ENCODE data around the gene EDC4.
A peak's percentile ranks its signal among the peaks of the same experiment; 100 is the strongest.

Gene EDC4, protein sequence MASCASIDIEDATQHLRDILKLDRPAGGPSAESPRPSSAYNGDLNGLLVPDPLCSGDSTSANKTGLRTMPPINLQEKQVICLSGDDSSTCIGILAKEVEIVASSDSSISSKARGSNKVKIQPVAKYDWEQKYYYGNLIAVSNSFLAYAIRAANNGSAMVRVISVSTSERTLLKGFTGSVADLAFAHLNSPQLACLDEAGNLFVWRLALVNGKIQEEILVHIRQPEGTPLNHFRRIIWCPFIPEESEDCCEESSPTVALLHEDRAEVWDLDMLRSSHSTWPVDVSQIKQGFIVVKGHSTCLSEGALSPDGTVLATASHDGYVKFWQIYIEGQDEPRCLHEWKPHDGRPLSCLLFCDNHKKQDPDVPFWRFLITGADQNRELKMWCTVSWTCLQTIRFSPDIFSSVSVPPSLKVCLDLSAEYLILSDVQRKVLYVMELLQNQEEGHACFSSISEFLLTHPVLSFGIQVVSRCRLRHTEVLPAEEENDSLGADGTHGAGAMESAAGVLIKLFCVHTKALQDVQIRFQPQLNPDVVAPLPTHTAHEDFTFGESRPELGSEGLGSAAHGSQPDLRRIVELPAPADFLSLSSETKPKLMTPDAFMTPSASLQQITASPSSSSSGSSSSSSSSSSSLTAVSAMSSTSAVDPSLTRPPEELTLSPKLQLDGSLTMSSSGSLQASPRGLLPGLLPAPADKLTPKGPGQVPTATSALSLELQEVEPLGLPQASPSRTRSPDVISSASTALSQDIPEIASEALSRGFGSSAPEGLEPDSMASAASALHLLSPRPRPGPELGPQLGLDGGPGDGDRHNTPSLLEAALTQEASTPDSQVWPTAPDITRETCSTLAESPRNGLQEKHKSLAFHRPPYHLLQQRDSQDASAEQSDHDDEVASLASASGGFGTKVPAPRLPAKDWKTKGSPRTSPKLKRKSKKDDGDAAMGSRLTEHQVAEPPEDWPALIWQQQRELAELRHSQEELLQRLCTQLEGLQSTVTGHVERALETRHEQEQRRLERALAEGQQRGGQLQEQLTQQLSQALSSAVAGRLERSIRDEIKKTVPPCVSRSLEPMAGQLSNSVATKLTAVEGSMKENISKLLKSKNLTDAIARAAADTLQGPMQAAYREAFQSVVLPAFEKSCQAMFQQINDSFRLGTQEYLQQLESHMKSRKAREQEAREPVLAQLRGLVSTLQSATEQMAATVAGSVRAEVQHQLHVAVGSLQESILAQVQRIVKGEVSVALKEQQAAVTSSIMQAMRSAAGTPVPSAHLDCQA (N-terminal part only)

DNA sequence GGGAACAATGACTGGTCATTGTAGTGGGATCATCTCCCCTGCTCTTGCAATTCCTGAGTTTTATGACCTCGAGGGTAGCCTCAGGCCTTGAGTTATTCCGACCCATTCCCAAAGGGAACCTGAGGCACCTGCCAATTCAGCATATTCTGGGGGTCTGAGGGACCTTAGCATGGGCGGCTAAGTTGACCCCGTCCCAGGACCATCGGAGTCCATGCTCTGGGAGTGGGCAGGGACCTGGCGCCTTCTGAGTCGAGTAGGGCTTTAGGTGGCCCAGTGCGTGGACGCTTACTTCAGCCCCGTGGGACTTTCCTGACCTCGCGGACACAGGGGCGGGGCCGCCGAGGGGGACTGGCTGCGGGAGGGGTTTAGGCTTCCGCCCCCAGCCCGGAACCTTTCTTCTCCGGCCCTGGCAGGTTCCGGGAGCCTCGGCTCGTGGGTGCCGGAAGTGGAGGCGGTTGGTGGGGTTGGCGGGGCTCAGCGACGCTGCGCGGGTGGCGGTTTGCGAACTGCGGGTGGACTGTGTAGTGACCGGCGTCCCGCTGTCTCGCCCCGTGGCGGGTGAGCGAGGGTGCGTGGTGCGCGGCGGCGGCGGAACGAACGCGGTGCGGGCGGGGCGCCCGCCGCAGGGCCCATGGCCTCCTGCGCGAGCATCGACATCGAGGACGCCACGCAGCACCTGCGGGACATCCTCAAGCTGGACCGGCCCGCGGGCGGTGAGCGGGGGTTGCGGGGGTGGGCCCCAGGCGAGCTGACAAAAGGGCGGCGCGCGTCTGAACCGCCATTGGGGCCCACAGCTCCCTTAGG is at the start of gene EDC4:
Gene EDC4 (plus strand): TSS at position 422 of the 804 bp plus-strand sequence. CDS start 210 bp downstream, at position 632.
- peak; percentile 41; the same call in 1 of the 2 replicates for TF ChIP-seq RARB (CRISPR knock-in tag; IDR thresholded peaks at IDR 0.05)
- 0 out of 2 replicates have a peak, but pooled peaks have one; percentile 17 for TF ChIP-seq ZFP3 (CRISPR knock-in tag; IDR thresholded peaks at IDR 0.05)
- TF ChIP-seq, protein P1, sequence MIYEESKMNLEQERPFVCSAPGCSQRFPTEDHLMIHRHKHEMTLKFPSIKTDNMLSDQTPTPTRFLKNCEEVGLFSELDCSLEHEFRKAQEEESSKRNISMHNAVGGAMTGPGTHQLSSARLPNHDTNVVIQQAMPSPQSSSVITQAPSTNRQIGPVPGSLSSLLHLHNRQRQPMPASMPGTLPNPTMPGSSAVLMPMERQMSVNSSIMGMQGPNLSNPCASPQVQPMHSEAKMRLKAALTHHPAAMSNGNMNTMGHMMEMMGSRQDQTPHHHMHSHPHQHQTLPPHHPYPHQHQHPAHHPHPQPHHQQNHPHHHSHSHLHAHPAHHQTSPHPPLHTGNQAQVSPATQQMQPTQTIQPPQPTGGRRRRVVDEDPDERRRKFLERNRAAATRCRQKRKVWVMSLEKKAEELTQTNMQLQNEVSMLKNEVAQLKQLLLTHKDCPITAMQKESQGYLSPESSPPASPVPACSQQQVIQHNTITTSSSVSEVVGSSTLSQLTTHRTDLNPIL (CRISPR knock-in tag; IDR thresholded peaks at IDR 0.05; ENCODE audit: low read depth): no peak
- TF ChIP-seq, protein P2, sequence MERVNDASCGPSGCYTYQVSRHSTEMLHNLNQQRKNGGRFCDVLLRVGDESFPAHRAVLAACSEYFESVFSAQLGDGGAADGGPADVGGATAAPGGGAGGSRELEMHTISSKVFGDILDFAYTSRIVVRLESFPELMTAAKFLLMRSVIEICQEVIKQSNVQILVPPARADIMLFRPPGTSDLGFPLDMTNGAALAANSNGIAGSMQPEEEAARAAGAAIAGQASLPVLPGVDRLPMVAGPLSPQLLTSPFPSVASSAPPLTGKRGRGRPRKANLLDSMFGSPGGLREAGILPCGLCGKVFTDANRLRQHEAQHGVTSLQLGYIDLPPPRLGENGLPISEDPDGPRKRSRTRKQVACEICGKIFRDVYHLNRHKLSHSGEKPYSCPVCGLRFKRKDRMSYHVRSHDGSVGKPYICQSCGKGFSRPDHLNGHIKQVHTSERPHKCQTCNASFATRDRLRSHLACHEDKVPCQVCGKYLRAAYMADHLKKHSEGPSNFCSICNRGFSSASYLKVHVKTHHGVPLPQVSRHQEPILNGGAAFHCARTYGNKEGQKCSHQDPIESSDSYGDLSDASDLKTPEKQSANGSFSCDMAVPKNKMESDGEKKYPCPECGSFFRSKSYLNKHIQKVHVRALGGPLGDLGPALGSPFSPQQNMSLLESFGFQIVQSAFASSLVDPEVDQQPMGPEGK (CRISPR knock-in tag; IDR thresholded peaks at IDR 0.05; ENCODE audit: borderline replicate concordance): peak; percentile 94
- TF ChIP-seq PPARA (CRISPR knock-in tag; IDR thresholded peaks at IDR 0.05; ENCODE audit: borderline replicate concordance): no peak
- TF ChIP-seq ESRRG (CRISPR knock-in tag; IDR thresholded peaks at IDR 0.05): peak; percentile 65; the same call in 1 of the 2 replicates
- 0 out of 2 replicates have a peak, but pooled peaks have one; percentile 11 for TF ChIP-seq SNAI2 (CRISPR knock-in tag; IDR thresholded peaks at IDR 0.05)
- TF ChIP-seq ARNTL (CRISPR knock-in tag; IDR thresholded peaks at IDR 0.05; ENCODE audit: borderline replicate concordance, low read depth): no peak
- TF ChIP-seq TCF4 (CRISPR knock-in tag; IDR thresholded peaks at IDR 0.05; ENCODE audit: borderline replicate concordance): no peak
- TF ChIP-seq, protein P3, sequence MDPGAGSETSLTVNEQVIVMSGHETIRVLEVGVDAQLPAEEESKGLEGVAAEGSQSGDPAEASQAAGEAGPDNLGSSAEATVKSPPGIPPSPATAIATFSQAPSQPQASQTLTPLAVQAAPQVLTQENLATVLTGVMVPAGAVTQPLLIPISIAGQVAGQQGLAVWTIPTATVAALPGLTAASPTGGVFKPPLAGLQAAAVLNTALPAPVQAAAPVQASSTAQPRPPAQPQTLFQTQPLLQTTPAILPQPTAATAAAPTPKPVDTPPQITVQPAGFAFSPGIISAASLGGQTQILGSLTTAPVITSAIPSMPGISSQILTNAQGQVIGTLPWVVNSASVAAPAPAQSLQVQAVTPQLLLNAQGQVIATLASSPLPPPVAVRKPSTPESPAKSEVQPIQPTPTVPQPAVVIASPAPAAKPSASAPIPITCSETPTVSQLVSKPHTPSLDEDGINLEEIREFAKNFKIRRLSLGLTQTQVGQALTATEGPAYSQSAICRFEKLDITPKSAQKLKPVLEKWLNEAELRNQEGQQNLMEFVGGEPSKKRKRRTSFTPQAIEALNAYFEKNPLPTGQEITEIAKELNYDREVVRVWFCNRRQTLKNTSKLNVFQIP (CRISPR knock-in tag; IDR thresholded peaks at IDR 0.05; ENCODE audit: borderline replicate concordance, low read depth): no peak
- TF ChIP-seq, protein P4, sequence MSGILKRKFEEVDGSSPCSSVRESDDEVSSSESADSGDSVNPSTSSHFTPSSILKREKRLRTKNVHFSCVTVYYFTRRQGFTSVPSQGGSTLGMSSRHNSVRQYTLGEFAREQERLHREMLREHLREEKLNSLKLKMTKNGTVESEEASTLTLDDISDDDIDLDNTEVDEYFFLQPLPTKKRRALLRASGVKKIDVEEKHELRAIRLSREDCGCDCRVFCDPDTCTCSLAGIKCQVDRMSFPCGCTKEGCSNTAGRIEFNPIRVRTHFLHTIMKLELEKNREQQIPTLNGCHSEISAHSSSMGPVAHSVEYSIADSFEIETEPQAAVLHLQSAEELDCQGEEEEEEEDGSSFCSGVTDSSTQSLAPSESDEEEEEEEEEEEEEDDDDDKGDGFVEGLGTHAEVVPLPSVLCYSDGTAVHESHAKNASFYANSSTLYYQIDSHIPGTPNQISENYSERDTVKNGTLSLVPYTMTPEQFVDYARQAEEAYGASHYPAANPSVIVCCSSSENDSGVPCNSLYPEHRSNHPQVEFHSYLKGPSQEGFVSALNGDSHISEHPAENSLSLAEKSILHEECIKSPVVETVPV (CRISPR knock-in tag; IDR thresholded peaks at IDR 0.05): peak; percentile 36; the same call in 1 of the 2 replicates
- peak; percentile 65 for TF ChIP-seq TOX (CRISPR knock-in tag; IDR thresholded peaks at IDR 0.05; ENCODE audit: borderline replicate concordance)
- TF ChIP-seq ZC3H10 (CRISPR knock-in tag; IDR thresholded peaks at IDR 0.05): 0 out of 2 replicates have a peak, but pooled peaks have one; percentile 20
- peak; percentile 92 for ATAC-seq

DNA sequence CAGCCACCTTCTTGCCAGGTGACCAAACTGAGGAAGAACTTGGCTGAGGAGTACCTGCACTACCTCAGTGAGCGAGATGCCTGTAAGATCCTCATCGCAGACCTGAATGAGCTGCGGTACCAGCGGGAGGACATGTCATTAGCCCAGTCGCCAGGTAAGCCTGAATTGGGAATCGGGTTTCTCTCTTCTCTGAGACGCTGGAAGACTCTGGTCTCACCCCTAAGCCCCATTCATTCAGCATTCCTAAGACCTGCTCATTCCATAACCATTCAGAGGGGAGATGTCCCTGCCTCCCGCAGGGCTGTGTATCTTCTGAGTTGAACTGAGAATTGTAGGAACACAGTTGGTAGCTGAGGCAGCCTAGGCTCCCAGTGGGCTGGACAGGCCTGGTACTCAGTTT is 47.7 kb upstream of the EDC4 start:
- no peak for ATAC-seq
- TF ChIP-seq, protein P4 (CRISPR knock-in tag; IDR thresholded peaks at IDR 0.05): no peak
- TF ChIP-seq ZC3H10 (CRISPR knock-in tag; IDR thresholded peaks at IDR 0.05) (no peak), CSDC2 (CRISPR knock-in tag; IDR thresholded peaks at IDR 0.05) (no peak), BACH2 (CRISPR knock-in tag; IDR thresholded peaks at IDR 0.05; ENCODE audit: borderline replicate concordance) (no peak), ZNF70 (CRISPR knock-in tag; IDR thresholded peaks at IDR 0.05) (no peak), OSR1 (CRISPR knock-in tag; IDR thresholded peaks at IDR 0.05) (no peak), RARB (CRISPR knock-in tag; IDR thresholded peaks at IDR 0.05) (no peak), ZNF8 (CRISPR knock-in tag; IDR thresholded peaks at IDR 0.05) (no peak), ESRRG (CRISPR knock-in tag; IDR thresholded peaks at IDR 0.05) (no peak), SNAI2 (CRISPR knock-in tag; IDR thresholded peaks at IDR 0.05) (no peak), ARNTL (CRISPR knock-in tag; IDR thresholded peaks at IDR 0.05; ENCODE audit: borderline replicate concordance, low read depth) (no peak), ZFP3 (CRISPR knock-in tag; IDR thresholded peaks at IDR 0.05) (no peak), PPARA (CRISPR knock-in tag; IDR thresholded peaks at IDR 0.05; ENCODE audit: borderline replicate concordance) (no peak), TOX (CRISPR knock-in tag; IDR thresholded peaks at IDR 0.05; ENCODE audit: borderline replicate concordance) (no peak), TCF4 (CRISPR knock-in tag; IDR thresholded peaks at IDR 0.05; ENCODE audit: borderline replicate concordance) (no peak)
- TF ChIP-seq, protein P2 (CRISPR knock-in tag; IDR thresholded peaks at IDR 0.05; ENCODE audit: borderline replicate concordance): no peak
- TF ChIP-seq, protein P3 (CRISPR knock-in tag; IDR thresholded peaks at IDR 0.05; ENCODE audit: borderline replicate concordance, low read depth): no peak
- TF ChIP-seq, protein P1 (CRISPR knock-in tag; IDR thresholded peaks at IDR 0.05; ENCODE audit: low read depth): no peak
